Measurements from ENCODE around the gene HOXC12. TPM values are rescaled to one million over a fixed set of nuclear protein-coding genes. Genes with fewer than 3 reads are reported as not detected.

Gene HOXC12
- total RNA-seq, 1 donor from 2014 or later: not detected

GRCh38 chr12:53944209-53944608 lies 10.5 kb upstream of the HOXC12 start:
- no peaks in the 10 kb centered on the region for H3K4me1 ChIP-seq
- no peak for ATAC-seq
- no peak for DNase-seq
- no peaks in the 10 kb centered on the region for H3K36me3 ChIP-seq
- H3K27me3 ChIP-seq: peaks cover 97% of the 10 kb centered on the region
- TF ChIP-seq, protein P1, sequence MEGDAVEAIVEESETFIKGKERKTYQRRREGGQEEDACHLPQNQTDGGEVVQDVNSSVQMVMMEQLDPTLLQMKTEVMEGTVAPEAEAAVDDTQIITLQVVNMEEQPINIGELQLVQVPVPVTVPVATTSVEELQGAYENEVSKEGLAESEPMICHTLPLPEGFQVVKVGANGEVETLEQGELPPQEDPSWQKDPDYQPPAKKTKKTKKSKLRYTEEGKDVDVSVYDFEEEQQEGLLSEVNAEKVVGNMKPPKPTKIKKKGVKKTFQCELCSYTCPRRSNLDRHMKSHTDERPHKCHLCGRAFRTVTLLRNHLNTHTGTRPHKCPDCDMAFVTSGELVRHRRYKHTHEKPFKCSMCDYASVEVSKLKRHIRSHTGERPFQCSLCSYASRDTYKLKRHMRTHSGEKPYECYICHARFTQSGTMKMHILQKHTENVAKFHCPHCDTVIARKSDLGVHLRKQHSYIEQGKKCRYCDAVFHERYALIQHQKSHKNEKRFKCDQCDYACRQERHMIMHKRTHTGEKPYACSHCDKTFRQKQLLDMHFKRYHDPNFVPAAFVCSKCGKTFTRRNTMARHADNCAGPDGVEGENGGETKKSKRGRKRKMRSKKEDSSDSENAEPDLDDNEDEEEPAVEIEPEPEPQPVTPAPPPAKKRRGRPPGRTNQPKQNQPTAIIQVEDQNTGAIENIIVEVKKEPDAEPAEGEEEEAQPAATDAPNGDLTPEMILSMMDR (IDR thresholded peaks at IDR 0.05): no peak
- intact Hi-C loops (cut with DNase I): no loop called here
- no peak overlapping the region for H3K27ac ChIP-seq
- no peaks in the 10 kb centered on the region for H3K9me3 ChIP-seq
- H3K4me3 ChIP-seq: no peak overlapping the region

DNA sequence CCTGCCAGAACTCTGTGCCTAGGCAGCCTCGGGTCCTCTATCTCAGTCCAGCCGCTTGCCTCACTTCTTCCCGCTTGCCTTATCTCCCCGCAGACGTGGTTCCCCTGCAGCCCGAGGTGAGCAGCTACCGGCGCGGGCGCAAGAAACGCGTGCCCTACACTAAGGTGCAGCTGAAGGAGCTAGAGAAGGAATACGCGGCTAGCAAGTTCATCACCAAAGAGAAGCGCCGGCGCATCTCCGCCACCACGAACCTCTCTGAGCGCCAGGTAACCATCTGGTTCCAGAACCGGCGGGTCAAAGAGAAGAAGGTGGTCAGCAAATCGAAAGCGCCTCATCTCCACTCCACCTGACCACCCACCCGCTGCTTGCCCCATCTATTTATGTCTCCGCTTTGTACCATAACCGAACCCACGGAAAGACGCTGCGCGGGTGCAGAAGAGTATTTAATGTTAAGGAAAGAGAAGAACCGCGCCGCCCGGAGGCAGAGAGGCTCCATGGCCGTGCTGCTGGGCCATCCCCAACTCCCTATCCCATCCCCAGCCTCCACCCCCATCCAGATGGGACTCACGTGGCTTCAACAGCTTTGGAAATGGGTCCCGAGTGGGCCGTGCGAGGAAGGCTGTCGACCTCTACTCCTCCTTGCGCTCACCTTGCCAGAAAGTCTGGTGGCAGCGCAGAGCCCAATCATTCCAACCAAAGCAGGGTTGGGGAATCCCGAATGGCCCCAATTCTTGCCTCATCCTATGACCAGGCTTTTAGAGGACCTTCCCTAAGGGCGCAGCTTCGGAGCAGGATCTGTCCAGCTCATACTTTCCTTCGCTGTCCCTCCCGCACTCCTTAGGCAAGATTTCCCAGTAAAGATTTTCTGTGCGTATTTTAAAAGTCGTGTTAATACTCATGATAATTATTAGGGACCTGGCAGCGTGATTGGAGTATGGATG lies 9.5 kb upstream of the HOXC12 start:
- intact Hi-C loops (cut with DNase I): no loop called here

GRCh38 chr12:53947743-53948142 lies 7.0 kb upstream of the HOXC12 start:
- H3K4me3 ChIP-seq: no peak overlapping the region
- ATAC-seq (no peak), DNase-seq (no peak)
- no peaks in the 10 kb centered on the region for H3K4me1 ChIP-seq
- intact Hi-C loops (cut with DNase I): no loop called here
- peaks cover 97% of the 10 kb centered on the region for H3K27me3 ChIP-seq
- TF ChIP-seq, protein P1 (IDR thresholded peaks at IDR 0.05): no peak
- no peak overlapping the region for H3K27ac ChIP-seq
- no peaks in the 10 kb centered on the region for H3K36me3 ChIP-seq
- no peaks in the 10 kb centered on the region for H3K9me3 ChIP-seq

More for the DNA sequence above, 9.5 kb upstream of the HOXC12 start:
- DNase-seq (no peak), ATAC-seq (no peak)
- Histone ChIP-seq H3K9me3 (no peaks in the 10 kb centered on the region), H3K4me1 (no peaks in the 10 kb centered on the region), H3K27me3 (peaks cover 97% of the 10 kb centered on the region), H3K27ac (no peak overlapping the region), H3K36me3 (no peaks in the 10 kb centered on the region), H3K4me3 (no peak overlapping the region)
- TF ChIP-seq, protein P1 (IDR thresholded peaks at IDR 0.05): no peak

DNA sequence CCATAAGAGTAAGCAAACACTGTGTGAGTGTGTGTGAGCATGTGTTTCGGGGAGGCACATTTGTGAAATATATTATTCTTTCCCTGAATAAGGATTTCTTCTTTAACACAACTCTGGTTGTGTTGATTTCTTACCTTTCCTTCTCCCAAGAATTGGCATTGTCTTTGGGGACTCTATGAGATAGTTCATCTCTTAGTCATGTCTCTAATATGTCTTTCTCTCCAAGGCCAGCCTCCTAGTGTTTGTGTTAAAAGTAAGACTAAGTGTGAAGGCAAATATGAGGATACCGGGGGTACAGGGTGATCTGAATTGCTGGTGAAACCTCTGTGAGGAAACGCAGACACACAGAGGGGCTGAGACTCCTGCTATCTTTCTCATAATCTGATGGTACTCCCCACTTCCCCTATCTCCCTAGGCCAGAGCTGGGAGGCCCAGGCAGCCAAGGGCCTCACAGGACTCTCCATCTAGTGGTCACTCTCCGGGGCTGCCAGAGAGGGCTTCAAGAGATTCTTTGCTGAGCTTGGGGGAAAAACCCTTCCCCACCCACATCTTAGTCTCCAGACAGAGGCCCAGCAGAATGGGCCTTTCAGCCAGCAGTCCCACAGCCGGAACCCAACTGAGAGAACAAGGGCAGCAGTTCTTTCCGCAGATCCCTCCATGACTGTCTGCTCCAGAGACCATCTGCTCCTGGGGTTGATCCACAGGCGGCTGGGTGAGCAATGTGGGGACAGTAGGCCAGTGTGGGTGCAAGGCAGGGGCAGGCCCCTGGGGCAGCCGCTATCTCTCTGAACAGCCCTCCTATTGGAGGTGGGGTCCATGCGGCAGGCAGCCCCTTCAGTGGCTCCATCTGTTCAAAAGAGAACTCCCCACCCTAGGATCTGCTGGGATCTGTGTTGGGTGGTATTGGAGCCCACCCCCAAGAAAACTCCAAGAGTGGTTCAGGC lies 5.8 kb upstream of the HOXC12 start:
- intact Hi-C loops (cut with DNase I): no loop called here
- TF ChIP-seq, protein P1 (IDR thresholded peaks at IDR 0.05): no peak
- no peaks in the 10 kb centered on the region for H3K9me3 ChIP-seq
- H3K27ac ChIP-seq: no peak overlapping the region
- no peak overlapping the region for H3K4me3 ChIP-seq
- H3K36me3 ChIP-seq: no peaks in the 10 kb centered on the region
- H3K27me3 ChIP-seq: peaks cover 97% of the 10 kb centered on the region
- no peak for ATAC-seq
- H3K4me1 ChIP-seq: no peaks in the 10 kb centered on the region
- DNase-seq: no peak

GRCh38 chr12:53949631-53950436 lies 4.9 kb upstream of the HOXC12 start:
- intact Hi-C loops (cut with DNase I): no loop called here
- H3K9me3 ChIP-seq: no peaks in the 10 kb centered on the region
- H3K4me1 ChIP-seq: no peaks in the 10 kb centered on the region
- no peak overlapping the region for H3K27ac ChIP-seq
- no peak for DNase-seq
- H3K4me3 ChIP-seq: no peak overlapping the region
- H3K27me3 ChIP-seq: peaks cover 97% of the 10 kb centered on the region
- no peak for ATAC-seq
- TF ChIP-seq, protein P1 (IDR thresholded peaks at IDR 0.05): no peak
- H3K36me3 ChIP-seq: no peaks in the 10 kb centered on the region
